Myocyte (in vitro differentiated cells): Measurements from ENCODE around the gene MRI1. TPM values are rescaled to one million over a fixed set of nuclear protein-coding genes. Genes with fewer than 3 reads are reported as not detected.
"Not testable (repeated sequence)": the region's sequence is repeated elsewhere in the genome, so short reads cannot be mapped to it uniquely, and the experiment has no call there.

Source experiments
- DNase-seq: peaks from one replicate; pipeline ENCODE4 v3.0.0-alpha.2; 2012; ENCODE audit warnings: low read depth
- total RNA-seq: library from RNA; depleted of rRNA; stranded (reverse); fragments of >200 nt; gene quantifications from 2 replicates; pipeline ENCODE4 v1.2.3, GENCODE V29; 2014

The MRI1 gene
- total RNA-seq, 1 donor from 2014 or later: 36.0 TPM

- not testable (repeated sequence) for DNase-seq
Observed at GRCh38 chr19:13793317-13793716, 29.0 kb downstream of the MRI1 start.

- DNase-seq: peak; percentile 78
Observed at GRCh38 chr19:13794398-13794756, 30.1 kb downstream of the MRI1 start.

GRCh38 chr19:13794757-13795589, 30.7 kb downstream of the MRI1 start, which contains the start of gene ZSWIM4:
Gene ZSWIM4, plus strand, starts transcription at chr19:13795443. Its CDS starts 206 bp downstream, at chr19:13795649.
- DNase-seq: peak; percentile 100

GRCh38 chr19:13795595-13796300, 31.4 kb downstream of the MRI1 start:
- DNase-seq: peak; percentile 86

GRCh38 chr19:13796301-13797057, 32.2 kb downstream of the MRI1 start:
- DNase-seq: peak; percentile 97

GRCh38 chr19:13797058-13797440, 32.7 kb downstream of the MRI1 start:
- no peak for DNase-seq

GRCh38 chr19:13797870-13798269, 33.5 kb downstream of the MRI1 start:
- no peak for DNase-seq

GRCh38 chr19:13799669-13800068, 35.3 kb downstream of the MRI1 start:
- no peak for DNase-seq

- no peak for DNase-seq
Observed at GRCh38 chr19:13803038-13803437, 38.7 kb downstream of the MRI1 start.

GRCh38 chr19:13804830-13805683, 40.7 kb downstream of the MRI1 start:
- DNase-seq: no peak

GRCh38 chr19:13806728-13807127, 42.4 kb downstream of the MRI1 start:
- no peak for DNase-seq

GRCh38 chr19:13807421-13808021, 43.2 kb downstream of the MRI1 start:
- DNase-seq: no peak

- DNase-seq: no peak
Observed at GRCh38 chr19:13808856-13809255, 44.5 kb downstream of the MRI1 start.

- DNase-seq: no peak
Observed at GRCh38 chr19:13812544-13812943, 48.2 kb downstream of the MRI1 start.

- DNase-seq: no peak
Observed at GRCh38 chr19:13813147-13813546, 48.8 kb downstream of the MRI1 start.

GRCh38 chr19:13814550-13814949, 50.2 kb downstream of the MRI1 start:
- no peak for DNase-seq

GRCh38 chr19:13817018-13817614, 52.8 kb downstream of the MRI1 start:
- DNase-seq: no peak

- no peak for DNase-seq
Observed at GRCh38 chr19:13817615-13818371, 53.5 kb downstream of the MRI1 start.

GRCh38 chr19:13819238-13819637, 54.9 kb downstream of the MRI1 start:
- DNase-seq: no peak
